ENCODE results near the gene EPSTI1.
A peak's percentile ranks its signal among the peaks of the same experiment; 100 is the strongest.

The EPSTI1 gene

GRCh38 chr13:42855410-42855809 lies 136.6 kb downstream of the EPSTI1 start:
- no peak for DNase-seq (ENCODE audit: low spot score)

GRCh38 chr13:42852136-42852535 lies 139.9 kb downstream of the EPSTI1 start:
- no peak for DNase-seq (ENCODE audit: low spot score)

DNA sequence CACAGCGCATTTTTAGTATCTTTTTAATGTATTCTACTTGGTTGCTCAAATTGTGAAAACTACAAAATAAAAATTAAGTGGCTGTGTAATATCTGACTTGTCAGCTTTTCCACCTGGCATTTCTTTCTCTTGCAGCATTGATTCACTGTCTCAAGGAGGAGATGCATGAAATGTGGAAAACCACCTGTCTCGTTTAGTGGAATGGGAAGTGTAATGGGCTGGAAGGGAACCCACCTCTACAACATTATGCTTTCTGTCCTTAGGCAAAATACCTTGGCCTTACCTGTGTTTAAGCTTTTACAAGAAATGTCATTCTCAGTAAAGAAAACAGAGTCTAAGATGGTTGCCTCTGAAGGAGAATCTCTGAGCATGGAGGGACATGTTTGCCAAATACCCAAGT lies 142.8 kb downstream of the EPSTI1 start:
- no peak for DNase-seq (ENCODE audit: low spot score)

GRCh38 chr13:42847891-42848663 lies 144.0 kb downstream of the EPSTI1 start:
- DNase-seq (ENCODE audit: low spot score) = no peak

DNA sequence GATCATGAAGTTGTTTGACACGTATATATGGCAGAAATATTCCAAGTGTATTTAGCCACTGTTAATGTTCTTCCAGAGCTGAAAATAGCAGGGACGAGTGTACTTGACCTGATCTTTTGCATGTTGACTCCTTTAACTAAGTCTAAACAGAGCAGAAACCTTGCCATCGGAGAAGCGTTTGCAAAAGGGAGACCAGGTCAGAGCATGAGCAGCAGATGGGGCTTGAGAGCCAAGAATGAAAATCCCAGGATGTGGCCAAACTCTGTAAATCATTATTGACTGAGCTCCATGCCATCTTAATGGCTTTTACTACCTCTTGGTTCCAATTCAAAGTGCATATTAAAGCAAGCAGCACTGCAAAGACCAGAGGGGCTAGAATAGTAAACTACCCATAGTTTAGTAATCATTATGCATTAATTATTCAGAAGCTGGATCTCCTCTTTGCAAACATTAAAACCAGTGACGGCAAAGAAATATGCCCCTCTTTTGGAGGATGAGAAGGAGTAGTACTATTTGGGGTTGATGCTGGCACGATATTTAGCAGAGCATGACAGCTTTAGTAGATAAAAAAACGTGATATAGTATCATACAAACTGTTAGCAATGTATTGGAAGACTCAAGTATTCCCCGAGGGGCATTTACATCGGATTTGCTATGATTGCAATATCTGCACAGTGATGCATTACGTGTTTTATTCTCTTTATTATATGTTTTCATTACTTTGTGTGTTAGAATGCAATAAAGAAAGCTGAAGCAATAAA lies 154.9 kb downstream of the EPSTI1 start:
- peak; percentile 49 for DNase-seq (ENCODE audit: low spot score)
